EL (cell line): ENCODE results near the gene GNB4.

Source experiments
- DNase-seq: peaks from one replicate; pipeline ENCODE4 v3.0.0-alpha.2; 2016

Gene GNB4

DNA sequence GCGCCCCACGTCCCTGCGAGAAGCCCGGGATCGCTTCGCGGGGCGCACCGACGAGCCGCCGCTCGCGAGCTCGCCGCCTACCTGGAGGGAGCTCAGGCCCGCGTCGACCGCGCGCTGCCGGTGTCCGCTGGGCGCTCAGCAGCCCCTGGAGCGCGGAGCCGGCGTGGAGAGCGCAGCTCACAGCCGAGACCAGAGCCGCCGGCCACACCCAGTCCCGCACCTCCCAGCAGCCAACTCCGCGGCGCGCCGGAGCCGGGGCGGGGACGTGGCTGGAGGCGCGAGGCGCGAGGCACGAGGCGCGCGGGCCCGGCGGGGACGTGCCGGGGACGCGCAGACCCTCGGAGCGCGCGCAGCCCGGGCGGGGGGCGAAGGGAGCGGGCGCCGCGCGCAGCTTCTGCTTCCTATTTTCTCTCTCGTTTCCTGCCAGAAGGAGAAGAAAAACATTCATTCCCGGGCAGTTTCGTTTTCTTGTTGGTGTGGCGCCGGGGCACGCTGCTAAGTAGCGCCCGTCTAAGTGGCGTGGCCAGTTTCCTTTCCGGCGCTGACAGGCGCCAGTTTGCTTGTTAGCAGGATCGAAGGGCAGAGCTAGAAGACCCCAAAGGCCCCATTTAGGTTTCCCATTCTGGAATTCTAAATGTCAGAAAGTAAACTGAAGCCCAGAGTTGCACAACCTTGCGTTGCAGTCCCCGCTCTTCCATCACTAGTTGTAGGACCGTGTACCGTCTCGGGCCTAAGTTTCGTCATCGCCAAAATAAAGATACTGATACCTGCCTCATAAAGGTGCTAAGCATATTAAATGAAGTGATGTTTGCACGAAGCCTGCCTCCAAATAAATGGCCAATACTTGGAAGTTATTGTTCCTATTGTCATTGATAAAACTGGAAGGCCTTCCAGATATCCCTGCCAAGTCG lies at the start of gene GNB4:
GNB4 (minus strand) TSS at position 206 of the 911 bp plus-strand sequence. CDS start 25,270 bp downstream, outside the sequence.
- peak; percentile 91 for DNase-seq

DNA sequence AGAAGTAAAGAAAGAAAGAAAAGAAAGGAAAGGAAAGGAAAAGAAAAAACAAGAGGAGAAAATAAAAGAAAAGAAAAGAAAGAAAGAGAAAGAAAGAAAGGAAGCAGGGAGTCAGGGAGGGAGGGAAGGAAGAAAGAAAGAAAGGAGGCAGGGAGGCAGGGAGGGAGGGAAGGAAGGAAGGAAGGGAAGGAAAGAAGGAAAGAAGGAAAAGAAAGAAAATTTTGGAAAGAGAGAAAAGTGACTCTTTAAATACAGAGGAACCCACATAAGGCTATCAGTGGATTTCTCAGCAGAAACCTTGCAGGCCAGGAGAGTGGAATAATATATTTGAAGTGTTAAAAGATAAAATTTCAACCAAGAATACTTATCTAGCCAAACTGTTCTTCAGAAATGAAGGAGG lies 44.2 kb upstream of the GNB4 start:
- DNase-seq: no peak

- no peak for DNase-seq
These were observed 42.0 kb upstream of the GNB4 start for GRCh38 chr3:179493260-179493659.

- DNase-seq: no peak
These were observed 36.9 kb upstream of the GNB4 start for GRCh38 chr3:179488213-179488612.

- DNase-seq: no peak
These were observed 35.5 kb upstream of the GNB4 start for GRCh38 chr3:179486806-179487205.

GRCh38 chr3:179482857-179483256 lies 31.6 kb upstream of the GNB4 start:
- DNase-seq: no peak

DNA sequence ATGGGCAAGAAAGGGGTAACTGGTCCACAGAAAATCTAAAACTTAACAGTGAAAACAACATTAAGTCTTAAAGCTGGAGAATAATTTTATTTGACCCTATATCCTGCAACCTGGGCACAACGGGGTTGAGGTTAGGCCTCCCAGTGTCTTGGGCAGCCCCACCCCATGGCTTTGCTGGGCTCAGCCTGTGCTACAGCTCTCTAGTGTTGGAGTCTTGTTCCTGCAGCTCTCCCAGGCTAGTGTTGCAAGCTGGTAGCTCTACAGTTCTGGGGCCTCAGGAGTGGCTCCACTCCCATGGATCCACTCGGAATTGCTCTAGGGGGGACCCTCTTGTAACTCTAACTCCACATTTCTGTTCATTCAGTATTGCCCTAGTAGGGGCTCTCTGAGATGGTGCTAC lies 24.9 kb upstream of the GNB4 start:
- no peak for DNase-seq

DNA sequence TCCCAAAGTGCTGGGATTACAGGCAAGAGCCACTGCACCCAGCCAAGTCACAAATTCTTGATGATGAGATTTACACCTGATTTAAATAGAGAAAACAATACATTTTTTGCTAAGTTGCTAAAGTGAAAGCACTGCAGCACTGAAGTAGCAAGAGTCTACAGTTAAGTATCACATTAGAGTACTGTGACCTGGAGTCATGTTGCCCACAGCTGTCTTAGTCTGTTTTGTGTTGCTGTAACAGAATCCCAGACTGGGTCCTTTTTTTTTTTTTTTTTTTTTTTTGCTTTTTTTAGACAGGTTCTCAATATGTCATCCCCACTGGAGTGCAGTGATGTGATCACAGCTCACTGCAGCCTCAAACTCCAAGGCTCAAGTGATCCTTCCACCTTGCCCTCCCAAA lies 23.2 kb upstream of the GNB4 start:
- DNase-seq: no peak

DNA sequence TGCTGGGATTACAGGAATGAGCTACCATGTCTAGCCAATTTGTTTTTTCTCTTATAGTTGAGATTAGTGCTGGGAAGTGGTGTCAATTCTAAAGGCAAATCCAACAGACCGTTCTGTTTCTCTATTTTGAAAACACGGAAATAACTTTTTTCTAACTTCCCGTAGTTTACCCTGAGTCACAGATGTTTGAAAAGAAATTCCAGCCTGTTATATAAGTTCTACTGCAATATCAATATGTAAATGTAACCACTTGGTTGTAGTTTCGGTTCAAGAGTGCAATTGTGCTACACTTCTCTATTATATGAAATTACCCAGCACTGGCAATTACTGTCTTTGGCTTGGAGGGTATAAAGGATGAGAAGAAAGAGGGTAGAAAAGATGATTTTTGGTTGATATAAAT lies 22.3 kb upstream of the GNB4 start:
- no peak for DNase-seq

DNA sequence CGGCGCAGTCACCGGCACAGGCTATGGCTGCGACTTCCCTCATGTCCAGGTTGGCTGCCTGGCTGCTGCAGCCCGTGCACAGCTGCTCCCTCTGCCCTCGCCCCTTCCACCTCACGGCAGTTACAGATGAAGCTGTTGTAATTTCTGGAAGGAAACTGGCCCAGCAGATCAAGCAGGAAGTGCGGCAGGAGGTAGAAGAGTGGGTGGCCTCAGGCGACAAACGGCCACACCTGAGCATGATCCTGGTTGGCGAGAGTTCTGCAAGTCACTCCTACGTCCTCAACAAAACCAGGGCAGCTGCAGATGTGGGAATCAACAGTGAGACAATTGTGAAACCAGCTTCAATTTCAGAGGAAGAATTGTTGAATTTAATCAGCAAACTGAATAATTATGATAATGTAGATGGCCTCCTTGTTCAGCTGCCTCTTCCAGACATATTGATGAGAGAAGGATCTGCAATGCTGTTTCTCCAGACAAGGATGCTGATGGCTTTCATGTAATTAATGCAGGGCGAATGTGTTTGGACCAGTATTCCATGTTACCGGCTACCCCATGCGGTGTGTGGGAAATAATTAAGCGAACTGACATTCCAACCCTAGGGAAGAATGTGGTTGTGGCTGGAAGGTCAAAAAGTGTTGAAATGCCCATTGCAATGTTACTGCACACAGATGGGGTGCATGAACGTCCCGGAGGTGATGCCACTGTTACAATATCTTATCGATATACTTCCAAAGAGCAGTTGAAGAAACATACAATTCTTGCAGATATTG lies 13.2 kb upstream of the GNB4 start:
- no peak for DNase-seq

- DNase-seq: no peak
These were observed 12.0 kb upstream of the GNB4 start for GRCh38 chr3:179463319-179463718.

- DNase-seq: no peak
These were observed 9.0 kb upstream of the GNB4 start for GRCh38 chr3:179460260-179460659.

DNA sequence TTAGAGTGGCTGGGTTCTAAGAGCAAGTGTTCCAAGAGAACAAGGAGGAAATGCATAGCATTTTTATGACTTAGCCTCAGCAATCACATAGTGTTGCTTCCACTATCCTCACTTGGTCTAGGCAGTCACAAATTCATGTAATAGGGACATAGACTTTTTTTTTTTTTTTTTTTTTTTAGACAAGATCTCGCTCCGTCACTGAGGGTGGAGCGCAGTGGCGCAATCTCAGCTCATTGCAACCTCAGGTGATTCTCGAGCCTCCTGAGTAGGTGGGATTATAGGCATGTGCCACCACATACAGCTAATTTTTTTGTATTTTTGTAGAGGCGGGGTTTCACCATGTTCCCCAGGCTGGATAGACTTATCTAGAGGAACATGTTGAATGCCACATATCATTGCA lies 4.7 kb upstream of the GNB4 start:
- peak; percentile 21 for DNase-seq

- no peak for DNase-seq
These were observed 3.6 kb upstream of the GNB4 start for GRCh38 chr3:179454887-179455286.

GRCh38 chr3:179453967-179454366 lies 2.7 kb upstream of the GNB4 start:
- DNase-seq: no peak

- DNase-seq: no peak
These were observed 1.6 kb upstream of the GNB4 start for GRCh38 chr3:179452872-179453271.

DNA sequence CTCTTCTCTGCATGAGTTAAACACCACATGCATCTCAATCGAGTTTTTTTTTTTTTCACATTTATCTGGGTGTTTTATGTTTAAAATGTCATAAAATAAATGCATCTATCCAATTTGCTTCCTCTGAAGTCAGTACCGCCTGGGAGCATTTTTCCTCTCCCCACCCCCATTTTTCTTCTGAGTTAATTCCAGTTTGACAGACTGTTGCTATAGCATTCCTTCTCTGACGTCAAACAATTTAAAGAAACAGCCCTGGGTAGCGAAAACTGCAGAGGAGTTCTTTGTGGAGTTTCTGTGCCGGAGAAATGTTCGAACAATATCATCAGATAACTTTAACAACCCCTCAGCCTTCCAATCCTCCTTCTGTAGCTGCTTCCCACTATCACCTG lies 900 bp upstream of the GNB4 start:
- peak; percentile 72 for DNase-seq

DNA sequence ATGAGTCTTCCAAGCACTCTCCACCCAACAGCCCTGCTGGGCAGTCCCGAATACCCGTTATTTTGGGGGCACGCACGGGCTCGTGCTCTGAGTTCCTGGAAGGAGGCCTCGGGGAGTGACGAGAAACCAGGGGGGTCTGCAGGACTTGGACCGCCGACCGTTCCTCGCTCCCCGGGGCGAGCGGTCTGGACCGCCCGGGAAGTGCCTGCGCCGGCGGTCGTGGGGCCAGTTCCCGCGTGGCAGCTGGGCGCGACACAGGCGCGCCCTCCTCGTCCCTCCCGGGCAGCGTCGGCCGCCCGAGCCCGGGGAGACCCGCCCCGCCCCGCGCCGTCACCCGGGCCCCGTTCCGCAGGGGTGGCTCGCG lies 387 bp downstream of the GNB4 start:
- peak; percentile 46 for DNase-seq

DNA sequence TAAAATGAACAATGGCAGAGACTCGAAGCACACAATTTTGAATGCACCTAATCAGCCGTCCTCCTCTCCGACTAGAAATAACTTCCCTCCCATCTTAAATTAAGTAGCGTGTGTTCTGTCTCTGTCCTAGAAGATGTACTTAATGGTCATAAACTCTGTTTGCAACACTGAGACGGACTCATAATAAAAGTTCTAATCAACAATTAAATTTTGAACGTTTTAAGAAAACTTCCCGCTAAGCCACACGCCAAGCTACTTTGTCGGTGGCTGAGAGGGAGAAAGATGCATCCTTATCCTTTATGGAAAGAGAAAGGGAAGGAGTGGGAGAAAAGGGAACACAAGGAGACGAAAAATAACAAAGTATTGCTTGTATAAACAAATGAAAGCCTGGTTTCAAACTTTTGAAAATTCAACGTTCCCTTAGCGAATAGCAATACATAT lies 989 bp downstream of the GNB4 start:
- DNase-seq: peak; percentile 26

DNA sequence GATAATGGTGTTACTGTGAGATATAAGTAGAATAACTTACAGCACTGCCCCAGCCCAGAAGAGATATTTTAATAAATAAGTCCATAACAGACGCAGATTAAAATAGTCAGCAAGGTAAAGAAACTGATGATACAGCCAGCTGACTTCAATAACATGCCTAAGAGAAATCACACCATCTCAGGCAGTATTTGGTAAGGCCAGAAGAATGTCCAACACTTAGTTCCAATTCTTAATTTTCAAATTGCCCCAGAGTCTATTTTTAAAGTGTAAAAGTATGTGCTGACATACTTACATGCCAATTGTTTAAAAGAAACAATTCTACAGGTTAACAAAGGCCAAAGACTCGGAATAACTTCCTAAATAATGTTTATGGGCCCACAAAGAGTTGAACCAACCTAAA lies 1.6 kb downstream of the GNB4 start:
- DNase-seq: no peak

DNA sequence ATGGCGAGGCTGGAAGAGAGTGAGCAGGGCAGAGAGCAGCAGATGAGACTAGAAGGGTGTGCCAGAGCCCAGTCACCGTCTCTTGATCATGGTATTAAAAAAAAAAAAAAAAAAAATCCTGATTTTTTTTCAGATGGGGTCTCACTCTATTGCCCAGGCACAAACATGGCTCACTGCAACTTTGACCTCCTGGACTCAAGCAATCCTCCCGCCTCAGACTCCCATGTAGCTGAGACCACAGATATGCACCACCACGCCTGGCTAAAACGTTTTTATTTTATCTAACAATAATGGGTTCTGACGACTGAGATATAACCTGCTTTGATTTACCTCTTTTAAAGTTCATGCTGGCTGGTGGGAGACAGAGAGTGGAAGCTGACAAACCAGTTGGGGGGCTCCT lies 4.0 kb downstream of the GNB4 start:
- no peak for DNase-seq

GRCh38 chr3:179446501-179446900 lies 4.8 kb downstream of the GNB4 start:
- peak; percentile 30 for DNase-seq

- DNase-seq: no peak
These were observed 12.4 kb downstream of the GNB4 start for GRCh38 chr3:179438841-179439240.

DNA sequence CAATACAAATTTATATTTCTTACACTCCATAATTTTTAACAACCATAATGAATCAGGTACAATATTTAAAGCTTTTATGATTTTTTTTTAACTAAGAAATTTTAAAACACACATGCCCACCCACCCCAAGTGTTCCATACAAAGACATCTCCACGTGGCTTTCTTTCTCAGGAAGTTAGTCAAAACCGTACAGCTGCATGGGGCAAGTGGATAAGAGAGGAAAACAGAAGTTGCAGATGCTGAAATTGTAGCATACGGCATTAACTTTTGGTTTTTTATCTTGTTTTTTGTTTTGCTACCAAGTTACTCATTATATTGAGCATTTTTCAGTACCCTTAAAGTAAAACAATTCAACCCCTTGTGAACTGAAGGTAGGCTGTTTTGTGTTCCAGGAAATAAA lies 14.8 kb downstream of the GNB4 start:
- no peak for DNase-seq
